ENCODE data around the gene WDR5B. TPM values are rescaled to one million over a fixed set of nuclear protein-coding genes. Genes with fewer than 3 reads are reported as not detected.

The WDR5B gene
- 5.4 and 5.6 TPM in 2 replicates for total RNA-seq (2014; rRNA removed; shearing (Covaris generic))
- 3.7 TPM in 2 replicates for polyA plus RNA-seq (2016; fragmentation: Nextera tagmentation; extraction: Ambion mirVana)

- Histone ChIP-seq H2AFZ (peak within 1 kb of the TSS; percentile 93), H3K27me3 (replicated peaks; ENCODE audit: insufficient read depth) (no peaks in the 10 kb centered on the region), H3K9me3 (ENCODE audit: low read depth) (no peaks in the 10 kb centered on the region), H3K27ac (peak within 1 kb of the TSS; percentile 88), H4K20me1 (ENCODE audit: insufficient read depth) (no peaks in the 10 kb centered on the region), H3K79me2 (ENCODE audit: insufficient read depth) (peaks cover 85% of the 10 kb centered on the region), H3K9ac (peak within 1 kb of the TSS; percentile 97), H3K9me2 (ENCODE audit: insufficient read depth) (no peaks in the 10 kb centered on the region), H3K4me2 (ENCODE audit: unreplicated experiment) (peak within 1 kb of the TSS; percentile 94), H3K4me1 (ENCODE audit: insufficient read depth) (peaks cover 9% of the 10 kb centered on the region), H3K36me3 (ENCODE audit: low read depth) (peaks cover 4% of the 10 kb centered on the region; the same call in 1 of the 2 replicates), H3F3A (ENCODE audit: insufficient read depth) (peaks cover 19% of the 10 kb centered on the region; the same call in 1 of the 2 replicates), H3K4me3 (peak within 1 kb of the TSS; percentile 98)
- WGBS, 2 experiments (ENCODE audit: low coverage in 1 of 2, low lambda C conversion rate in 2 of 2, missing lambda C conversion rate in 2 of 2) = 1 to 2% methylated on average over 48 of the region's 48 CpGs
- in situ Hi-C loops (cut with MboI) = no loop called here
- TF ChIP-seq EZH2phosphoT487 (IDR thresholded peaks at IDR 0.05; ENCODE audit: insufficient read depth, low read depth) (no peak), EZH2 (IDR thresholded peaks at IDR 0.05; ENCODE audit: insufficient read depth, poor library complexity, severe bottlenecking) (no peak)
- DNase-seq = peak; percentile 98
These were observed at the start of gene WDR5B for GRCh38 chr3:122415762-122416654. Gene WDR5B (minus strand): TSS chr3:122416062. CDS start chr3:122415528, 534 bp downstream.

- H3K36me3 ChIP-seq (ENCODE audit: low read depth) = peaks cover 43% of the 10 kb centered on the region
- H4K20me1 ChIP-seq (ENCODE audit: insufficient read depth) = peaks cover 7% of the 10 kb centered on the region; the same call in 1 of the 2 replicates
- H3K9me3 ChIP-seq (ENCODE audit: low read depth) = no peaks in the 10 kb centered on the region
- no peak for DNase-seq
- no peak overlapping the region for H3K9ac ChIP-seq
- no peak for TF ChIP-seq EZH2 (IDR thresholded peaks at IDR 0.05; ENCODE audit: insufficient read depth, poor library complexity, severe bottlenecking)
- TF ChIP-seq EZH2phosphoT487 (IDR thresholded peaks at IDR 0.05; ENCODE audit: insufficient read depth, low read depth) = no peak
- H3K9me2 ChIP-seq (ENCODE audit: insufficient read depth) = no peaks in the 10 kb centered on the region
- H3K79me2 ChIP-seq (ENCODE audit: insufficient read depth) = peaks cover 85% of the 10 kb centered on the region
- no peaks in the 10 kb centered on the region for H3K27me3 ChIP-seq (replicated peaks; ENCODE audit: insufficient read depth)
- no peaks in the 10 kb centered on the region for H3K4me1 ChIP-seq (ENCODE audit: insufficient read depth)
- 93 to 94% methylated on average over 1 of the region's 1 CpG for WGBS, 2 experiments (ENCODE audit: low coverage in 1 of 2, low lambda C conversion rate in 2 of 2, missing lambda C conversion rate in 2 of 2)
- H3K27ac ChIP-seq = no peak overlapping the region
- in situ Hi-C loops (cut with MboI) = loop anchor here (25.0 kb wide), 1 partner anchor 223 kb away; the partner anchor contains the start of gene PARP14
- H2AFZ ChIP-seq = no peak overlapping the region
- H3F3A ChIP-seq (ENCODE audit: insufficient read depth) = peaks cover 3% of the 10 kb centered on the region
- H3K4me2 ChIP-seq (ENCODE audit: unreplicated experiment) = no peak overlapping the region
- H3K4me3 ChIP-seq = no peak overlapping the region
These were observed 48.8 kb upstream of the WDR5B start for GRCh38 chr3:122464659-122465058.

- Histone ChIP-seq H4K20me1 (ENCODE audit: insufficient read depth) (no peaks in the 10 kb centered on the region), H3K79me2 (ENCODE audit: insufficient read depth) (peaks cover 81% of the 10 kb centered on the region), H3K27me3 (replicated peaks; ENCODE audit: insufficient read depth) (no peaks in the 10 kb centered on the region), H3K4me1 (ENCODE audit: insufficient read depth) (no peaks in the 10 kb centered on the region), H3K4me3 (no peak overlapping the region), H3K27ac (no peak overlapping the region), H3K36me3 (ENCODE audit: low read depth) (peaks cover 50% of the 10 kb centered on the region), H3K9me3 (ENCODE audit: low read depth) (no peaks in the 10 kb centered on the region), H2AFZ (no peak overlapping the region), H3K4me2 (ENCODE audit: unreplicated experiment) (no peak overlapping the region), H3K9ac (no peak overlapping the region), H3F3A (ENCODE audit: insufficient read depth) (peaks cover 9% of the 10 kb centered on the region), H3K9me2 (ENCODE audit: insufficient read depth) (no peaks in the 10 kb centered on the region)
- WGBS, 2 experiments (ENCODE audit: low coverage in 1 of 2, low lambda C conversion rate in 2 of 2, missing lambda C conversion rate in 2 of 2) = 96 to 100% methylated on average over 1 of the region's 1 CpG
- in situ Hi-C loops (cut with MboI) = loop anchor here (25.0 kb wide), 1 partner anchor 225 kb away; the partner anchor contains the start of gene PARP14
- DNase-seq = no peak
- TF ChIP-seq EZH2phosphoT487 (IDR thresholded peaks at IDR 0.05; ENCODE audit: insufficient read depth, low read depth) (no peak), EZH2 (IDR thresholded peaks at IDR 0.05; ENCODE audit: insufficient read depth, poor library complexity, severe bottlenecking) (no peak)
These were observed 46.5 kb upstream of the WDR5B start for GRCh38 chr3:122462406-122462805.

- Histone ChIP-seq H3K36me3 (ENCODE audit: low read depth) (peaks cover 52% of the 10 kb centered on the region), H3K9me3 (ENCODE audit: low read depth) (no peaks in the 10 kb centered on the region), H2AFZ (no peak overlapping the region), H3K4me1 (ENCODE audit: insufficient read depth) (no peaks in the 10 kb centered on the region), H3F3A (ENCODE audit: insufficient read depth) (peaks cover 9% of the 10 kb centered on the region), H3K4me3 (no peak overlapping the region), H3K9me2 (ENCODE audit: insufficient read depth) (no peaks in the 10 kb centered on the region), H3K9ac (no peak overlapping the region), H3K4me2 (ENCODE audit: unreplicated experiment) (no peak overlapping the region), H4K20me1 (ENCODE audit: insufficient read depth) (no peaks in the 10 kb centered on the region), H3K27me3 (replicated peaks; ENCODE audit: insufficient read depth) (no peaks in the 10 kb centered on the region), H3K27ac (no peak overlapping the region), H3K79me2 (ENCODE audit: insufficient read depth) (peaks cover 81% of the 10 kb centered on the region)
- in situ Hi-C loops (cut with MboI) = loop anchor here (25.0 kb wide), 1 partner anchor 225 kb away; the partner anchor contains the start of gene PARP14
- WGBS, 2 experiments (ENCODE audit: low coverage in 1 of 2, low lambda C conversion rate in 2 of 2, missing lambda C conversion rate in 2 of 2) = 97% methylated on average over 3 of the region's 3 CpGs
- DNase-seq = no peak
- TF ChIP-seq EZH2 (IDR thresholded peaks at IDR 0.05; ENCODE audit: insufficient read depth, poor library complexity, severe bottlenecking) (no peak), EZH2phosphoT487 (IDR thresholded peaks at IDR 0.05; ENCODE audit: insufficient read depth, low read depth) (no peak)
These were observed 45.9 kb upstream of the WDR5B start for GRCh38 chr3:122461806-122462205.
